ENCODE data around the gene DSTYK. TPM values are rescaled to one million over a fixed set of nuclear protein-coding genes. Genes with fewer than 3 reads are reported as not detected.

The DSTYK gene
- total and polyA plus RNA-seq, 4 donors = 3.5 to 19.3 (median 7.1) TPM

GRCh38 chr1:205243350-205244191 is 32.1 kb upstream of the DSTYK start:
- no peak overlapping the region for H3K4me3 ChIP-seq
- H3K36me3 ChIP-seq (ENCODE audit: control insufficient read depth in 4 of 4, insufficient read depth in 4 of 4, low read length in 4 of 4) = peaks cover 0 to 6% (median under 1%) of the 10 kb centered on the region in 4 donors
- TF ChIP-seq CTCF (IDR thresholded peaks at IDR 0.05; ENCODE audit: control extremely low read depth, extremely low read depth) = no peak
- H3K4me1 ChIP-seq (ENCODE audit: control insufficient read depth in 5 of 5, insufficient read depth in 5 of 5, low read length in 5 of 5) = peaks cover 3 to 73% (median 34%) of the 10 kb centered on the region in 5 donors
- DNase-seq (no peak), ATAC-seq (ENCODE audit: insufficient read depth, low FRiP score) (no peak)
- H3K9me3 ChIP-seq (ENCODE audit: control insufficient read depth in 4 of 4, insufficient read depth in 3 of 4, low read length in 3 of 4) = no peaks in the 10 kb centered on the region
- no peak overlapping the region for H3K9ac ChIP-seq (ENCODE audit: insufficient read depth in 1 of 2, low read length in 2 of 2)
- H3K27ac ChIP-seq (ENCODE audit: low read depth in 1 of 2, low read length in 1 of 2) = no peak overlapping the region
- H3K27me3 ChIP-seq (ENCODE audit: control insufficient read depth in 3 of 3, insufficient read depth in 3 of 3, low read length in 2 of 3) = no peaks in the 10 kb centered on the region
- WGBS, 2 donors = 81 to 90% methylated on average over 8 of the region's 8 CpGs

DNA sequence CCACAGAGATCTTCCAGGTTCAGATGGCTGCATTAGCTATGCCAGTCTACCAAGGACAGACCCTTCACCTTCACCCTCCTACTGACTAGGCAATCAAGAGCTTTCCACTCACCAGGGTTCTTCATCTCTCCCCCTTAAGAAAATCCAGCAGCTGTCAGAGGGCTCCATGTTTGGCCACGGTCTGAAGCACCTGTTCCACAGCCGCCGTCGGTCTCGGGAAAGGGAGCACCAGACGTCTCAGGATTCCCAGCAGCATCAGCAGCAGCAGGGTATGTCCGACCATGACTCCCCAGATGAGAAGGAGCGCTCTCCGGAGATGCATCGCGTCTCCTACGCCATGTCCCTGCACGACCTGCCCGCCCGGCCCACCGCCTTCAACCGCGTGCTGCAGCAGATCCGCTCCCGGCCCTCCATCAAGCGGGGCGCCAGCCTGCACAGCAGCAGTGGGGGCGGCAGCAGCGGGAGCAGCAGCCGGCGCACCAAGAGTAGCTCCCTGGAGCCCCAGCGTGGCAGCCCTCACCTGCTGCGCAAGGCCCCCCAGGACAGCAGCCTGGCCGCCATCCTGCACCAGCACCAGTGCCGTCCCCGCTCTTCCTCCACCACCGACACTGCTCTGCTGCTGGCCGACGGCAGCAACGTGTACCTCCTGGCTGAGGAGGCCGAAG is 30.0 kb upstream of the DSTYK start:
- DNase-seq (no peak), ATAC-seq (ENCODE audit: insufficient read depth, low FRiP score) (no peak)
- no peak overlapping the region for H3K9ac ChIP-seq (ENCODE audit: insufficient read depth in 1 of 2, low read length in 2 of 2)
- H3K4me3 ChIP-seq = no peak overlapping the region
- peaks cover 0 to 6% (median under 1%) of the 10 kb centered on the region in 4 donors for H3K36me3 ChIP-seq (ENCODE audit: control insufficient read depth in 4 of 4, insufficient read depth in 4 of 4, low read length in 4 of 4)
- H3K27ac ChIP-seq (ENCODE audit: low read depth in 1 of 2, low read length in 1 of 2) = no peak overlapping the region
- H3K4me1 ChIP-seq (ENCODE audit: control insufficient read depth in 5 of 5, insufficient read depth in 5 of 5, low read length in 5 of 5) = peaks cover 0 to 73% (median 27%) of the 10 kb centered on the region in 5 donors
- TF ChIP-seq CTCF (IDR thresholded peaks at IDR 0.05; ENCODE audit: control extremely low read depth, extremely low read depth) = no peak
- 96 to 97% methylated on average over 36 of the region's 36 CpGs for WGBS, 2 donors
- H3K9me3 ChIP-seq (ENCODE audit: control insufficient read depth in 4 of 4, insufficient read depth in 3 of 4, low read length in 3 of 4) = no peaks in the 10 kb centered on the region
- no peaks in the 10 kb centered on the region for H3K27me3 ChIP-seq (ENCODE audit: control insufficient read depth in 3 of 3, insufficient read depth in 3 of 3, low read length in 2 of 3)

GRCh38 chr1:205240569-205240968 is 29.1 kb upstream of the DSTYK start:
- Histone ChIP-seq H3K9ac (ENCODE audit: insufficient read depth in 1 of 2, low read length in 2 of 2) (no peak overlapping the region), H3K36me3 (ENCODE audit: control insufficient read depth in 4 of 4, insufficient read depth in 4 of 4, low read length in 4 of 4) (peaks cover 0 to 6% (median under 1%) of the 10 kb centered on the region in 4 donors), H3K27me3 (ENCODE audit: control insufficient read depth in 3 of 3, insufficient read depth in 3 of 3, low read length in 2 of 3) (no peaks in the 10 kb centered on the region), H3K9me3 (ENCODE audit: control insufficient read depth in 4 of 4, insufficient read depth in 3 of 4, low read length in 3 of 4) (no peaks in the 10 kb centered on the region), H3K4me1 (ENCODE audit: control insufficient read depth in 5 of 5, insufficient read depth in 5 of 5, low read length in 5 of 5) (peaks cover 0 to 75% (median 19%) of the 10 kb centered on the region in 5 donors), H3K4me3 (no peak overlapping the region), H3K27ac (ENCODE audit: low read depth in 1 of 2, low read length in 1 of 2) (no peak overlapping the region)
- 82 to 86% methylated on average over 3 of the region's 3 CpGs for WGBS, 2 donors
- no peak for ATAC-seq (ENCODE audit: insufficient read depth, low FRiP score)
- no peak for TF ChIP-seq CTCF (IDR thresholded peaks at IDR 0.05; ENCODE audit: control extremely low read depth, extremely low read depth)
- DNase-seq = no peak

Measured in lung (tissue), 12 donors.